Calu3 (cell line): Measurements from ENCODE around the gene TJAP1. TPM values are rescaled to one million over a fixed set of nuclear protein-coding genes. Genes with fewer than 3 reads are reported as not detected.
A peak's percentile ranks its signal among the peaks of the same experiment; 100 is the strongest.

ENCODE experiments used
- BruUV-seq: library from RNA; stranded (reverse); fragments of 400-500 nt; replicated peaks from 2 replicates; lab custom pipeline; 2021; lab: Mats Ljungman, UMichigan
- CTCF ChIA-PET: fragments of 300-600 bp; sonication (Branson Sonifier 250); formaldehyde crosslinking; loops from one replicate; lab custom pipeline; 2022; ENCODE audit warnings: antibody characterized with exemption; lab: Charles Lee
- DNase-seq: peaks from one replicate; pipeline ENCODE4 v3.0.0; 2022
- H3K27ac Mint-ChIP-seq: one replicate; pipeline ENCODE4 v1.8.0; 2022; ENCODE audit warnings: mixed read lengths; ENCODE audit not compliant: unreplicated experiment
- H3K27me3 Mint-ChIP-seq: one replicate; pipeline ENCODE4 v1.8.0; 2022; ENCODE audit warnings: mixed read lengths; ENCODE audit not compliant: unreplicated experiment
- H3K36me3 Mint-ChIP-seq: one replicate; pipeline ENCODE4 v1.8.0; 2022; ENCODE audit warnings: mild to moderate bottlenecking, moderate library complexity, mixed read lengths; ENCODE audit not compliant: insufficient read depth, unreplicated experiment
- H3K4me1 Mint-ChIP-seq: one replicate; pipeline ENCODE4 v1.8.0; 2022; ENCODE audit warnings: mild to moderate bottlenecking, low read depth, mixed read lengths; ENCODE audit not compliant: unreplicated experiment
- H3K4me3 Mint-ChIP-seq: one replicate; pipeline ENCODE4 v1.8.0; 2022; ENCODE audit warnings: mild to moderate bottlenecking, low read depth, moderate library complexity, mixed read lengths; ENCODE audit not compliant: unreplicated experiment
- H3K9me3 Mint-ChIP-seq: one replicate; pipeline ENCODE4 v1.8.0; 2022; ENCODE audit warnings: low read depth, mixed read lengths; ENCODE audit not compliant: unreplicated experiment
- intact Hi-C: fragments of 100-400 bp; cut with micrococcal nuclease; formaldehyde crosslinking; loops from one replicate; pipeline ENCODE4 v1.10.0; 2022; ENCODE audit not compliant: unreplicated experiment
- total RNA-seq: library from RNA; stranded (reverse); gene quantifications from 2 replicates; pipeline ENCODE4 v1.2.3, GENCODE V29; 2022
- TF ChIP-seq, protein P1 (sequence below): fragments of 200-600 bp; IDR thresholded peaks from one replicate; pipeline ENCODE4 v1.8.0; 2022; ENCODE audit warnings: antibody characterized with exemption; ENCODE audit not compliant: unreplicated experiment

TJAP1 gene
- total RNA-seq, 1 experiment from 2014 or later, result 72.3 TPM

DNA sequence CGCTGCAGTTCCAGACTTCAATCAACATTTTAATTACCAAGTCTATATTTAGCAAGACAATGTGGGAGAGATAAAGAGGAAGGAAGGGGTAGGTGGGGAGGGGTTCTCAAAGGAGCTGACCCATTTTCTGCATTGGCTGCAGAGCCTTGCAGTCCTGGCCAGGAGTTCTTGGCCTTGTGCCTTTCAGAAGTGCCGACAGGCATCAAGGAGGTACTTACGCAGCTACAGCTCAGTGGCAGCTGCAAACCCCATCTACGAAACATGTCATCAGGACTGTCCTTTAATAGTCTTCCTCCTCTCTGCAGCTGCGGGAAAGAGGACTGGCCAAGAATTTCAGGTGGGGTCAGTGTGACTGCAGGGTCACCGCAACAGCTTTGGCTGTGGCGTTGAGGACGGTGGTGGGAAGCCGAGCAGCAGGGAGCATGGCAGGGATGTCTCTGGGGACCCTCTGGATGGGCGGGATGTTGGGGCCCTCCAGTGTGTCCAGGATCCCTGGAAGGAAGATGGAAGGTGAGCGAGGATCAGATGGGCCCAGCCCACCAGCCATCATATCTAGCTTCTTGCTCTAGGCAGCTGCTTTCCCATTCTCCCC lies 34.5 kb downstream of the TJAP1 start:
- intact Hi-C loops, result no loop called here
- TF ChIP-seq, protein P1, sequence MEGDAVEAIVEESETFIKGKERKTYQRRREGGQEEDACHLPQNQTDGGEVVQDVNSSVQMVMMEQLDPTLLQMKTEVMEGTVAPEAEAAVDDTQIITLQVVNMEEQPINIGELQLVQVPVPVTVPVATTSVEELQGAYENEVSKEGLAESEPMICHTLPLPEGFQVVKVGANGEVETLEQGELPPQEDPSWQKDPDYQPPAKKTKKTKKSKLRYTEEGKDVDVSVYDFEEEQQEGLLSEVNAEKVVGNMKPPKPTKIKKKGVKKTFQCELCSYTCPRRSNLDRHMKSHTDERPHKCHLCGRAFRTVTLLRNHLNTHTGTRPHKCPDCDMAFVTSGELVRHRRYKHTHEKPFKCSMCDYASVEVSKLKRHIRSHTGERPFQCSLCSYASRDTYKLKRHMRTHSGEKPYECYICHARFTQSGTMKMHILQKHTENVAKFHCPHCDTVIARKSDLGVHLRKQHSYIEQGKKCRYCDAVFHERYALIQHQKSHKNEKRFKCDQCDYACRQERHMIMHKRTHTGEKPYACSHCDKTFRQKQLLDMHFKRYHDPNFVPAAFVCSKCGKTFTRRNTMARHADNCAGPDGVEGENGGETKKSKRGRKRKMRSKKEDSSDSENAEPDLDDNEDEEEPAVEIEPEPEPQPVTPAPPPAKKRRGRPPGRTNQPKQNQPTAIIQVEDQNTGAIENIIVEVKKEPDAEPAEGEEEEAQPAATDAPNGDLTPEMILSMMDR, result no peak
- CTCF ChIA-PET, result interaction anchor here (0.6 kb wide), 2 partner anchors 573 to 1585 kb away, joined by 3 read pairs; no protein-coding TSS in a partner anchor
- Mint-ChIP-seq H3K4me3 (no peak overlapping the region), H3K36me3 (peaks cover 59% of the 10 kb centered on the region), H3K4me1 (peaks cover 31% of the 10 kb centered on the region), H3K27me3 (peaks cover 27% of the 10 kb centered on the region), H3K27ac (no peak overlapping the region), H3K9me3 (no peaks in the 10 kb centered on the region)
- BruUV-seq, result TSS peak; percentile 11
- no peak for DNase-seq

- BruUV-seq, result no TSS peak
- Mint-ChIP-seq H3K4me1 (peaks cover 15% of the 10 kb centered on the region), H3K4me3 (no peak overlapping the region), H3K9me3 (no peaks in the 10 kb centered on the region), H3K36me3 (peaks cover 34% of the 10 kb centered on the region), H3K27me3 (no peaks in the 10 kb centered on the region), H3K27ac (no peak overlapping the region)
- intact Hi-C loops, result no loop called here
- CTCF ChIA-PET, result interaction anchor here (1.4 kb wide), 1 partner anchor 27 kb away, joined by 3 read pairs; no protein-coding TSS in a partner anchor
- DNase-seq, result no peak
- TF ChIP-seq, protein P1, result no peak
These were observed 38.4 kb downstream of the TJAP1 start for GRCh38 chr6:43515808-43516207.

DNA sequence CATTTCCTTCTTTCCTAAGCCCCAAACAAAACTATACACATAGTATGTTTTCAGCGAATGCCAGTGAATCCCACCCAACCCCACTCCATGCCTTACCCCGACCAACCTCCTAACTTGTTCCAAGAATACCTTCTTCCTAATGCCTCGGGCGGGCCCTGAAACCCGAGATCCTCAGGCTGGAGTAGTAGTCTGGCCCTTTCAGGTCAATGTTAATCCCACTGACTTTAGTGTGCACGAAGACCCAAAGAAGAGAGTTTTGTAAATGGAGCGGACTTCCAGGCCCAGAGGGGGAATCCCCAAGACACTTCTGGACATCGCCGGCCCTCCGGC lies 39.0 kb downstream of the TJAP1 start:
- Mint-ChIP-seq H3K4me3 (no peak overlapping the region), H3K36me3 (peaks cover 36% of the 10 kb centered on the region), H3K27me3 (no peaks in the 10 kb centered on the region), H3K9me3 (no peaks in the 10 kb centered on the region), H3K27ac (no peak overlapping the region), H3K4me1 (peaks cover 15% of the 10 kb centered on the region)
- CTCF ChIA-PET, result interaction anchor here (0.5 to 1.5 kb wide), 3 partner anchors 9 to 140 kb away, joined by 3 to 4 read pairs (median 4); no protein-coding TSS in a partner anchor
- no peak for DNase-seq
- TSS peak; percentile 58 for BruUV-seq
- TF ChIP-seq, protein P1, result no peak
- intact Hi-C loops, result no loop called here

GRCh38 chr6:43516697-43517504 lies 39.5 kb downstream of the TJAP1 start, which contains the start of the genes POLR1C and YIPF3:
Gene POLR1C (plus strand): TSS chr6:43517089. CDS start chr6:43517110, 21 bp downstream.
Gene YIPF3 (minus strand): TSS chr6:43516926. CDS start chr6:43516807, 119 bp downstream.
- Mint-ChIP-seq H3K27ac (no peak within 1 kb of the TSS), H3K27me3 (no peaks in the 10 kb centered on the region), H3K4me1 (peaks cover 15% of the 10 kb centered on the region), H3K9me3 (no peaks in the 10 kb centered on the region), H3K4me3 (no peak within 1 kb of the TSS), H3K36me3 (peaks cover 36% of the 10 kb centered on the region)
- BruUV-seq, result no TSS peak
- CTCF ChIA-PET, result interaction anchor here (0.5 to 1.5 kb wide), 3 partner anchors 9 to 139 kb away, joined by 3 to 4 read pairs (median 4); no protein-coding TSS in a partner anchor
- TF ChIP-seq, protein P1, result no peak
- intact Hi-C loops, result no loop called here
- DNase-seq, result peak; percentile 99
